NCI-H446 (cell line): ENCODE measurements around the gene THEMIS.
"Not testable (repeated sequence)": the region's sequence is repeated elsewhere in the genome, so short reads cannot be mapped to it uniquely, and the experiment has no call there.

Experiments used
- DNase-seq, 2 experiments: peaks; one replicate each; lab custom pipeline; 2025; lab: John Stamatoyannopoulos, UW

THEMIS gene

DNA sequence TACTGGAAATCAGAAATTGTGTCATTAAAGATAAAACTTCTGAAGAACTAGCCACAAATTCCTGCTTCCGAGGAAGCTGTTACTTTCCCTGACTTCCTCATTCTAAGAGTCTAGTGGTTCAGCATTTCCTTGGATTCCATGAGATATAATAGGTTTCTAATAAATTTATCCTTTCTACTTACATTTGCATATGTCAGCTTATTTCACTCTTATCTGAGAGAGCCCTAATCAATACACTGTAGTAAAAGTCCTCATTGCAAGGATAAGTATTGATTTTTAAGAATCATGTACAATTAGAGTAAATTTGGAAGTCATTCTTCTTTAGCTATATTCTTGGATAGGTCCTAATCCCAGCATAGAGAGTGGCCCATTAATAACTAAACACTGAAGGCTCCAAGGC is 16.9 kb upstream of the THEMIS start:
- DNase-seq = no peak

DNA sequence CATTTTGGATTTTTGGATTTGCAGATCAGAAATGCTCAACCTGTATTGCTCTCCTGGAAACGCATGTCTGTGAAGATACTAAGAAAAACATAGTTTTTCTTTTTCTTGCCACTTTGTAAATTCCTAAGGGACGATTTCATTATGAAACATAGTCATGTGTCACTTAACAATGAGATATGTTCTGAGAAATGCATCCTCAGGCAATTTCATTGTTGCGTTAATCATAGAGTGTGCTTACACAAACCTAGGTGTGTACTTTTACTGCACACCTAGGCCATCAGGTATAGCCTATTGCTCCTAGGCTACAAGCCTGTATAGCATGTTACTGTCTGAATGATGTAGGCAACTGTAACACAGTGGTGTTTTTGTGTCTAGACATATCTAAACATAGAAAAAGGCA is 13.4 kb upstream of the THEMIS start:
- no peak for DNase-seq

DNA sequence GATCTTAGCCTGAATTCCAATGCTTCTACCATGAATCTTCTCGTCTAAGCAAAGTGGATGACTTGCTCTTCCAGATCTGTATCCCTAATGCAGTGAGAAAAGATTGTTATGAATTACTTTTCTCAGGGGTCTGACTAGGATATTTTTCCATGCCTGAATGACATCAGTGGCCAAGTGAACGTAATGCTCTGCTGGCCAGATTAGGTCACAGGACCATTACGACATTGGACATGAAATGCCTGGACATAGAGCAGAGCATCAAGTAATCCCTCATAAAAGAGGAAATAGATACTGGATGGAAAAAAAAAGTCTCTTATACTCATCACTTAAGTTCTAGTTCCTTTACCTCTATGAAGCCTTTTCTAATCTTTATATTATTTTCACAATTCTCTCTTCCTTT is 12.1 kb upstream of the THEMIS start:
- no peak for DNase-seq

DNA sequence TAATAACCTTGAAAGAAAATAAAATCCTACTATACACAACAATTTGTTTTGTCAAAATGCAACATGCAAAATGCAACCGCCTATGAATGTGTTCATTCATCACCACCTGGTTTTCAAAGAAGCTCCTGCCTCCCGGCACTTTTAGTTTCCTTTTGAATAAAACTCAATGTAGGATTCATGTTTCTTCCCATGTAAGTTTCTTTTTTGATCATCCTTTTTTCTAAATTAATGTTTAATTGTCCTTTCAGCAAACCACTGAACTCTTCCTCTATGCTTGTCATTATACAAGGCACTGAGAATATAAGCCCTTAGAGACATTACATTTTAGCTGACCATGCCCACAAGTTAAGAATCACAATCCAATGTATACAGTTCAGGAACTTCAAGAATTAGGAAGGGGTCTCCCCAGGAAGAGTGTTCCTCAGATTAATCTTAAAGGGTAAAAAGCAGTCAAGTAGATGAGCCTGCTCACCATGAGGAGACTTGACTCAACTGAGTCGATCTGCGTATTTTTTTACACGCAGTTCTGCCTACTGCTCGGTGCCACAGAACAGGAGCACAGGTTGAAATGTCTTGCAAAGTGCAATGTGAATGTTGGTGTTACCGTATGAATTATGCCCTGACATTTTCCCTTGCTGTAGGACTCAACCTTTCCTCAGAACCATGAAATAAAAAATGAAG is 7.2 kb upstream of the THEMIS start:
- DNase-seq = no peak

- DNase-seq = no peak
These were observed 3.3 kb upstream of the THEMIS start for GRCh38 chr6:127904160-127904559.

DNA sequence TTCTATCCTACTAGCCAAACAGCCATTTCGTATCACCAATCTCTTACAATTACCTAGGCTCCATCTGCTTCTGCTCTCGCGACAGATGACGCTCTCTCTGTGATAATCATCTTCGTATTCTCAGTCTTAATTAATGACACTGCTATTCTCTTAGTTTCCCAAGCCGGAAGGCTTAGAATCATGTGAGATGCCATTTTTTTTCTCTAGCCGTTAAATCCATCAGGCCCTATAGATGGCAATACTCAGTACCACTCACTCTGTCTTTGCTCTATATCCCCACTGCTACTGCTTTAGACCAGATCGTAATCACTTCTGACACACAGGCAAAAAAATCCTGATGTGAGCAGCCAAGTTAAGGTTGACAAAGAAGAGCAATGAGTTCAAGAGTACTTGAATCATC is 2.1 kb upstream of the THEMIS start:
- DNase-seq = no peak

- no peak for DNase-seq
These were observed 3.4 kb downstream of the THEMIS start for GRCh38 chr6:127897484-127897883.

- no peak for DNase-seq
These were observed 6.8 kb downstream of the THEMIS start for GRCh38 chr6:127894051-127894450.

DNA sequence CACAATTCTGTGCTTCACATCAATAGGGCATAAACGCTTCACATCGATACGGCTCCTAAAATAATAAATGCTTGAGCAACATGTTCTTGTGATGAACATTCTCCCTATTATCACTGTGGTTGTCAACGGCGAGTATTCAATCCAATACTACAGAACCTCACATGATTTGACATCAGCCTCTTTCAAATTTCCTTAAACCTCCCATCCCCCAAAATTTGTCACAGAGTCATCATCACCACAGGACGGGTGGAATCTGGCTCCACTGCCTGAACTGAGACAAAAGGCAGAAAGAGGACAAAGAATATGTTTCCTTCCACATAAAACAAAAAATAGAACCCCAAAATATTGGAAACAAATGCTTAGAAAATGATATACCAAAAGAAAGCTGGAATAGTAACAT is 7.3 kb downstream of the THEMIS start:
- DNase-seq = no peak

DNA sequence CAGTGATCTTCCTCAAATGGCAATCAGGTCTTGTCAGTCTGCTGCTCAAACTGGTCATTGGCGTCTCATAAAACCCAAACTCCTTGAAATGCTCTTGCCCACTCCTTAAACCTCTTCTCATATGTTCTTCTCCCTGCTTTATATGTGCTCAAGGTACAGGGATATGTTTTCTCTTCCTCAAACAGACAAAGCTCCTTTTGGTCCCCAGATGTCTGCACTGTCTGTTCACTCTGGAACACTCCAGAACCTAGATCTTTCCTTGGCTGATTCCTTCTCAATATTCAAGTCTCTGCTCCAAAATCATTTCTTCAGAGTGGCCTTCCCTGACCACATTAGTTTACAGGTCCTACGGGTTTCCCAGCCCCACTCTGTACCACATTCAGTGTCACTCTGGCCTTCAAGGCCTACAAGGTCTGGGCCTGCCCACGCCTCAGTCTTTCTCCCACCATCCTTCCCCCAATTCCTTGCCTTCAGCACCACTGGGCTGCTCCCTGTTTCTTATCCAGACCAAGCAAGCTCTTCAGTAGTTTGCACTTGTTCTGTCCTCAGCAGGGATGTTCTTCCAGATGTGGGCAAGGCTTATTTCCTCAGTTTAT is 9.0 kb downstream of the THEMIS start:
- no peak for DNase-seq

- DNase-seq = no peak
These were observed 14.3 kb downstream of the THEMIS start for GRCh38 chr6:127886603-127887002.

DNA sequence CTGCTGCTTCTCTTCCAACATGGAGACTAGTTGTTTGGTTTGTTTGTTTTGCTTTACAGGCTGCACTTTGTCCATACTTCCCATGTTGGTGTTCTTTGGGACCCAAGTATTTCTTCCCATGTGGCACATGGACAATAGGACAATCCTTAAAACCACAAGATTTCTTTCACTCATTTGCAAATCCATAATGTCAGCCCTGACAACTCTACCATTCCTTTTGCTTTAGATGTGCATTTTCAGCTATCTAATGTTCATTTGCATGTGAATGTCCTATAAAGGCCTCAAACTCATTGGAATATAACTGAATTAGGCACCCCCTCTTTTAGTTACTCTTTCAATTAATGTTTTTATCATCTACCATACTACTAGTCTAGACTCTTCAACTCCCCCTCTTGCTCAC is 16.7 kb downstream of the THEMIS start:
- no peak for DNase-seq

DNA sequence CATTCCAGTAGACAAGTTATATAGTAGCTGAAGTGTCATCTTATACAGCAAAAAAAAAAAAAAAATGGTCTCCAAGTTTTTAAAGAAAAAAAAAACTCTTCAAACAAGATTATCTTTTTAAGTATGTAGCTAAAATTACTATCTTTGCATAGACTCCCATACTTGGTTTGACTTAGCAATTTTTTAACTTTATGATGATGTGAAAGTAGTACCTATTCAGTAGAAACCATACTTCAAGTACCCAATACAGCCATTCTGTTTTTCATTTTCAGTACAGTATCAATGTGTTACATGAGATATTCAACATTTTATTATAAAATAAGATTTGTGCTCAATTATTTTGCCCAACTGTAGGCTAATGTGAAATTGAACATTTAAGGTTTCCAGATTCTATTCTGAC is 18.9 kb downstream of the THEMIS start:
- DNase-seq = not testable (repeated sequence)

DNA sequence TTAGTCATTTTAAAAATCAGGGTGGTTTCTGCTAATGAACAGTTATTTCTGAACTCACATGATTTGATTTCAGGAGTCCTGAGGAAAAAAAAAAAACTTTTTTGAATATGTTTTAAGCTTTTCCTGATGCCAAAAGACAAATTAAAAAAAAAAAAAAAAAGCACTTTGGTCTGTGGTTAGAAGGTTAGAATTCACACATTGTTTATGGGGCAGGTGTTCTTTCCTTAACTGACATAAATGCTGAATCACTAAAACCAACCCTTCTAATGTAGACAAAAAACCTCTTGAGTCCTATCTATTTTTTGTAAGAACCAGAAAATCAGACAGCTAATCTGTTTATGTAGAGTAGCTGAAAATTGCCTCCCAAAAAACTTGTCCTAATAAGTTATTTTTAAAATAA is 20.4 kb downstream of the THEMIS start:
- no peak for DNase-seq

GRCh38 chr6:127879685-127880084 is 21.2 kb downstream of the THEMIS start:
- DNase-seq = no peak

- no peak for DNase-seq
These were observed 22.7 kb downstream of the THEMIS start for GRCh38 chr6:127878115-127878514.

GRCh38 chr6:127877231-127877630 is 23.6 kb downstream of the THEMIS start:
- DNase-seq = no peak

DNA sequence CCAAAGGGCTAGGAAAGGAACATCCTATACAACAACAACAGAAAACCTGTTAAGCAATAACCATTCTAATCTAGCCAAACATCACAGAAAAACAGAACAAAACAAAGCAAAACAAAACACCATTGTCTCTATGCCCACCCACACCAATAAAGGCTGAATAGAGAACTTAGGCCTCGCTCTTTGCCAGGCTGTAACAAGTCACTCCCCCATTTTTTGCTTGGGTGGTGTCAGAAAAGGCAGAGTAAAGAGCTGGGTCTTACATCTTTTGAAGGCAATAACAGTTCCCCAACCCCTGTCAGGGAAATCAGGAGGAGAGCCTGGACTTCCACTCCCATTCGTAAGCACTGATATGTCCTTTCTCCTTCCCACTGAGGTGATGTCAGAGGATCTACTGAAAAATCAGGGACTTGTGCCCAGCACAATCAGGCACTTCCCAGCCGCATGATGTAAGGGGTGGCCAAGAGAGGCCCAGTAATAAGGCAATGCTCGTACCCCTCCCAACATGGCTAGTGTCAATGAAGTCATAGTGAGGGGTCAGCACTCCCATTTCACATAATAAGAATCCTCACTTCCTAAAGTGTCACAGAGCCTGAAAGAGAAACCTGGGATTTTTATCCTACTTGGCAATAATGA is 31.0 kb downstream of the THEMIS start:
- no peak for DNase-seq

DNA sequence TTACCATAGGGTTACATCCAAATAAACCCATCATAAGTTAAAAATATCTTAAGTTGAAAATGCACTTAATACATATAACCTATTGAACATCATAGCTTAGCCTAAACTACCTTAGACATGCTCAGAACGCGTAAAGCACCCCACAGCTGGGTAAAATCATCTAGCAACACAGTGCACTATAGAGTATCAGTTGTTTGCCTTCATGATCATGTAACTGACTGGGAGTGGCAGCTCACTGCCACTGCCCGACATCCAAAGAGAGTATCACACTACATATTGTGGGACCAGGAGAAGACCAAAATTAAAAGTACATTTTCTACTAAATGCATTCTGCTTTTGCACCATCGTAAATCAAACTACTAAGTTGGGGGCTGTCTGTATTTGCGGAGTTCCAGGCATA is 31.7 kb downstream of the THEMIS start:
- no peak for DNase-seq

GRCh38 chr6:127868338-127868737 is 32.5 kb downstream of the THEMIS start:
- DNase-seq = no peak

- DNase-seq = no peak
These were observed 34.1 kb downstream of the THEMIS start for GRCh38 chr6:127866766-127867165.

DNA sequence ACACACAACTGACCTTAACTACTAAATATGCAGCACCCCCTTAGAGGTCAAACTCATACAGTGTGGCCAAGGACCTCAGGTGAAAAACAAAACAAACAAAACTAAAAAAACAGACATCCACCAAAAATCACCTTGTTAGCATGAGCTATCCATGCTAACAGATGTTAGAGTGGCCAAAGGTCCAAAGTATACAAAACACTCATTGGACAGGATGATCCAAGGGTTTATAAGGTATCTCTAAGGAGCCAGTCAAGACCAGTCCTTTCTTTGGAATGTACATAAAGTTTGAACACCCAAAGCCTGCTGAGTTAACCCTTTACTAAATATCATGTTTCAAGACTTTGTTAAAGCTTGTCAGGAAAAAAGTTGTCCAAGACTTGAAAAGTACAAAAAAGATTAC is 35.8 kb downstream of the THEMIS start:
- no peak for DNase-seq

- DNase-seq = no peak
These were observed 36.2 kb downstream of the THEMIS start for GRCh38 chr6:127864701-127865100.

- no peak for DNase-seq
These were observed 40.1 kb downstream of the THEMIS start for GRCh38 chr6:127860723-127861122.
